Endothelial cell of umbilical vein (primary cell): ENCODE results near the gene ACP2.

Experiments
- EZH2 ChIP-seq: IDR thresholded peaks from 2 replicates; pipeline ENCODE4 v1.6.1; 2012; ENCODE audit warnings: borderline replicate concordance, low read depth, mild to moderate bottlenecking, moderate library complexity, low read length, inconsistent platforms; ENCODE audit not compliant: severe bottlenecking
- POLR2AphosphoS5 ChIP-seq: IDR thresholded peaks from 2 replicates; pipeline ENCODE4 v1.6.1; 2012; ENCODE audit warnings: low read depth, mild to moderate bottlenecking, control low read depth, low read length, moderate library complexity; ENCODE audit not compliant: insufficient read depth
- TF ChIP-seq, protein P1 (sequence below), 2 donors: IDR thresholded peaks; 1 replicate in 1 of 2; 2 replicates in 1 of 2; pipeline ENCODE4 v1.5.1; 2011; ENCODE audit warnings: low read length in 2 of 2, mild to moderate bottlenecking in 2 of 2, moderate library complexity in 2 of 2, control low read depth in 1 of 2, inconsistent platforms in 1 of 2, low read depth in 1 of 2; ENCODE audit not compliant: insufficient read depth in 1 of 2; ENCODE audit errors: extremely low read depth in 1 of 2
- TF ChIP-seq, protein P2 (sequence below): IDR thresholded peaks from 2 replicates; pipeline ENCODE4 v1.6.1; 2011; ENCODE audit not compliant: insufficient read depth, insufficient read length

DNA sequence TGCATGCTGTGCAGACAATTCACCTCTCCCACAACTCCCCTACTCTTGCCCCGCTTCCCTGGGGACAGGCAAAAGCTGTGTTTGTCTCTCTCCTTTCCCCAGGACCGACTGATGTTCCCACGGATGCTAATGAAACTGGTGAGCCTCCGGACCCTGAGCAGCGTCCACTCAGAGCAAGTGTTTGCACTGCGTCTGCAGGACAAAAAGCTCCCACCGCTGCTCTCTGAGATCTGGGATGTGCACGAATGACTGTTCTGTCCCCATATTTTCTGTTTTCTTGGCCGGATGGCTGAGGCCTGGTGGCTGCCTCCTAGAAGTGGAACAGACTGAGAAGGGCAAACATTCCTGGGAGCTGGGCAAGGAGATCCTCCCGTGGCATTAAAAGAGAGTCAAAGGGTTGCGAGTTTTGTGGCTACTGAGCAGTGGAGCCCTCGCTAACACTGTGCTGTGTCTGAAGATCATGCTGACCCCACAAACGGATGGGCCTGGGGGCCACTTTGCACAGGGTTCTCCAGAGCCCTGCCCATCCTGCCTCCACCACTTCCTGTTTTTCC lies 19.9 kb upstream of the ACP2 start:
- TF ChIP-seq, protein P1, sequence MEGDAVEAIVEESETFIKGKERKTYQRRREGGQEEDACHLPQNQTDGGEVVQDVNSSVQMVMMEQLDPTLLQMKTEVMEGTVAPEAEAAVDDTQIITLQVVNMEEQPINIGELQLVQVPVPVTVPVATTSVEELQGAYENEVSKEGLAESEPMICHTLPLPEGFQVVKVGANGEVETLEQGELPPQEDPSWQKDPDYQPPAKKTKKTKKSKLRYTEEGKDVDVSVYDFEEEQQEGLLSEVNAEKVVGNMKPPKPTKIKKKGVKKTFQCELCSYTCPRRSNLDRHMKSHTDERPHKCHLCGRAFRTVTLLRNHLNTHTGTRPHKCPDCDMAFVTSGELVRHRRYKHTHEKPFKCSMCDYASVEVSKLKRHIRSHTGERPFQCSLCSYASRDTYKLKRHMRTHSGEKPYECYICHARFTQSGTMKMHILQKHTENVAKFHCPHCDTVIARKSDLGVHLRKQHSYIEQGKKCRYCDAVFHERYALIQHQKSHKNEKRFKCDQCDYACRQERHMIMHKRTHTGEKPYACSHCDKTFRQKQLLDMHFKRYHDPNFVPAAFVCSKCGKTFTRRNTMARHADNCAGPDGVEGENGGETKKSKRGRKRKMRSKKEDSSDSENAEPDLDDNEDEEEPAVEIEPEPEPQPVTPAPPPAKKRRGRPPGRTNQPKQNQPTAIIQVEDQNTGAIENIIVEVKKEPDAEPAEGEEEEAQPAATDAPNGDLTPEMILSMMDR (IDR thresholded peaks at IDR 0.05; ENCODE audit: extremely low read depth in 1 of 2, insufficient read depth in 1 of 2, low read depth in 1 of 2, low read length in 2 of 2) = no peak
- TF ChIP-seq EZH2 (no peak), POLR2AphosphoS5 (no peak)
- TF ChIP-seq, protein P2, sequence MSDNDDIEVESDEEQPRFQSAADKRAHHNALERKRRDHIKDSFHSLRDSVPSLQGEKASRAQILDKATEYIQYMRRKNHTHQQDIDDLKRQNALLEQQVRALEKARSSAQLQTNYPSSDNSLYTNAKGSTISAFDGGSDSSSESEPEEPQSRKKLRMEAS = no peak
